ENCODE results near the gene ENC1. TPM values are rescaled to one million over a fixed set of nuclear protein-coding genes. Genes with fewer than 3 reads are reported as not detected.

Gene ENC1
- total RNA-seq, 1 experiment from 2014 or later = 35.0 TPM

- no peaks in the 10 kb centered on the region for H3K36me3 ChIP-seq
These were observed 34.8 kb downstream of the ENC1 start for GRCh38 chr5:74605759-74606158.

GRCh38 chr5:74603376-74603775, 37.2 kb downstream of the ENC1 start:
- H3K36me3 ChIP-seq = no peaks in the 10 kb centered on the region
- DNase-seq = no peak
- no peak overlapping the region for H3K4me3 ChIP-seq
- H3K9me3 ChIP-seq = no peaks in the 10 kb centered on the region
- H3K27me3 ChIP-seq = no peaks in the 10 kb centered on the region

More at GRCh38 chr5:74605759-74606158, 34.8 kb downstream of the ENC1 start:
- no peaks in the 10 kb centered on the region for H3K9me3 ChIP-seq
- no peak for DNase-seq
- no peak overlapping the region for H3K4me3 ChIP-seq
- H3K27me3 ChIP-seq = no peaks in the 10 kb centered on the region

- H3K9me3 ChIP-seq = no peaks in the 10 kb centered on the region
- no peaks in the 10 kb centered on the region for H3K36me3 ChIP-seq
- no peak overlapping the region for H3K4me3 ChIP-seq
- H3K27me3 ChIP-seq = no peaks in the 10 kb centered on the region
- DNase-seq = no peak
These were observed 41.4 kb downstream of the ENC1 start for GRCh38 chr5:74599148-74599547.

- no peaks in the 10 kb centered on the region for H3K9me3 ChIP-seq
- H3K27me3 ChIP-seq = no peaks in the 10 kb centered on the region
- no peaks in the 10 kb centered on the region for H3K36me3 ChIP-seq
- H3K4me3 ChIP-seq = no peak overlapping the region
- DNase-seq = no peak
These were observed 41.8 kb downstream of the ENC1 start for GRCh38 chr5:74598731-74599130.

- Histone ChIP-seq H3K4me3 (no peak overlapping the region), H3K36me3 (no peaks in the 10 kb centered on the region), H3K9me3 (no peaks in the 10 kb centered on the region), H3K27me3 (no peaks in the 10 kb centered on the region)
- no peak for DNase-seq
These were observed 43.6 kb downstream of the ENC1 start for GRCh38 chr5:74596927-74597326.

GRCh38 chr5:74595143-74595925, 45.2 kb downstream of the ENC1 start:
- no peak overlapping the region for H3K4me3 ChIP-seq
- peak; percentile 15 for DNase-seq

GRCh38 chr5:74594137-74595040, 46.1 kb downstream of the ENC1 start:
- Histone ChIP-seq H3K9me3 (no peaks in the 10 kb centered on the region), H3K27me3 (no peaks in the 10 kb centered on the region), H3K4me3 (no peak overlapping the region), H3K36me3 (no peaks in the 10 kb centered on the region)
- no peak for DNase-seq

More at GRCh38 chr5:74595143-74595925, 45.2 kb downstream of the ENC1 start:
- Histone ChIP-seq H3K27me3 (no peaks in the 10 kb centered on the region), H3K36me3 (no peaks in the 10 kb centered on the region), H3K9me3 (no peaks in the 10 kb centered on the region)

GRCh38 chr5:74589204-74590056, 51.1 kb downstream of the ENC1 start:
- H3K4me3 ChIP-seq = no peak overlapping the region
- H3K27me3 ChIP-seq = no peaks in the 10 kb centered on the region
- no peaks in the 10 kb centered on the region for H3K9me3 ChIP-seq
- no peak for DNase-seq
- H3K36me3 ChIP-seq = no peaks in the 10 kb centered on the region

GRCh38 chr5:74588415-74588814, 52.1 kb downstream of the ENC1 start:
- Histone ChIP-seq H3K27me3 (no peaks in the 10 kb centered on the region), H3K9me3 (no peaks in the 10 kb centered on the region), H3K36me3 (no peaks in the 10 kb centered on the region), H3K4me3 (no peak overlapping the region)
- DNase-seq = no peak

- H3K36me3 ChIP-seq = no peaks in the 10 kb centered on the region
- no peaks in the 10 kb centered on the region for H3K9me3 ChIP-seq
- H3K4me3 ChIP-seq = no peak overlapping the region
- H3K27me3 ChIP-seq = no peaks in the 10 kb centered on the region
- DNase-seq = no peak
These were observed 52.6 kb downstream of the ENC1 start for GRCh38 chr5:74587890-74588289.

GRCh38 chr5:74587300-74587699, 53.2 kb downstream of the ENC1 start:
- no peaks in the 10 kb centered on the region for H3K9me3 ChIP-seq
- H3K4me3 ChIP-seq = no peak overlapping the region
- no peak for DNase-seq

GRCh38 chr5:74586856-74587255, 53.7 kb downstream of the ENC1 start:
- Histone ChIP-seq H3K4me3 (no peak overlapping the region), H3K9me3 (no peaks in the 10 kb centered on the region), H3K27me3 (no peaks in the 10 kb centered on the region), H3K36me3 (no peaks in the 10 kb centered on the region)
- no peak for DNase-seq

More at GRCh38 chr5:74587300-74587699, 53.2 kb downstream of the ENC1 start:
- Histone ChIP-seq H3K27me3 (no peaks in the 10 kb centered on the region), H3K36me3 (no peaks in the 10 kb centered on the region)

GRCh38 chr5:74582853-74583252, 57.7 kb downstream of the ENC1 start:
- H3K36me3 ChIP-seq = no peaks in the 10 kb centered on the region

GRCh38 chr5:74581988-74582365, 58.6 kb downstream of the ENC1 start:
- Histone ChIP-seq H3K9me3 (no peaks in the 10 kb centered on the region), H3K4me3 (no peak overlapping the region), H3K36me3 (no peaks in the 10 kb centered on the region), H3K27me3 (no peaks in the 10 kb centered on the region)
- DNase-seq = no peak

More at GRCh38 chr5:74582853-74583252, 57.7 kb downstream of the ENC1 start:
- H3K4me3 ChIP-seq = no peak overlapping the region
- DNase-seq = no peak
- no peaks in the 10 kb centered on the region for H3K27me3 ChIP-seq
- no peaks in the 10 kb centered on the region for H3K9me3 ChIP-seq

GRCh38 chr5:74580729-74581109, 59.8 kb downstream of the ENC1 start:
- no peak for DNase-seq
- Histone ChIP-seq H3K36me3 (no peaks in the 10 kb centered on the region), H3K4me3 (no peak overlapping the region)

GRCh38 chr5:74579215-74579614, 61.3 kb downstream of the ENC1 start:
- no peaks in the 10 kb centered on the region for H3K36me3 ChIP-seq
- DNase-seq = no peak
- H3K4me3 ChIP-seq = no peak overlapping the region
- H3K27me3 ChIP-seq = no peaks in the 10 kb centered on the region
- H3K9me3 ChIP-seq = no peaks in the 10 kb centered on the region

More at GRCh38 chr5:74580729-74581109, 59.8 kb downstream of the ENC1 start:
- Histone ChIP-seq H3K9me3 (no peaks in the 10 kb centered on the region), H3K27me3 (no peaks in the 10 kb centered on the region)
